HT1080 (cell line): ENCODE results near the gene KLHL9. TPM values are rescaled to one million over a fixed set of nuclear protein-coding genes. Genes with fewer than 3 reads are reported as not detected.
A peak's percentile ranks its signal among the peaks of the same experiment; 100 is the strongest.
"Not testable (repeated sequence)": the region's sequence is repeated elsewhere in the genome, so short reads cannot be mapped to it uniquely, and the experiment has no call there.

ENCODE experiments used
- DNase-seq: peaks from one replicate; pipeline ENCODE4 v3.0.0-alpha.2; 2015; ENCODE audit warnings: low read depth
- polyA plus RNA-seq, 2 experiments: library from polyadenylated mRNA; depleted of rRNA; stranded (reverse); fragments of >200 nt; gene quantifications; 2 replicates each; pipeline ENCODE4 v1.2.3, GENCODE V29; 2015
- total RNA-seq: library from RNA; depleted of rRNA; stranded (reverse); fragments of >200 nt; shearing (Covaris generic); gene quantifications from 2 replicates; pipeline ENCODE4 v1.2.3, GENCODE V29; 2014; rRNA removed

Gene KLHL9, protein sequence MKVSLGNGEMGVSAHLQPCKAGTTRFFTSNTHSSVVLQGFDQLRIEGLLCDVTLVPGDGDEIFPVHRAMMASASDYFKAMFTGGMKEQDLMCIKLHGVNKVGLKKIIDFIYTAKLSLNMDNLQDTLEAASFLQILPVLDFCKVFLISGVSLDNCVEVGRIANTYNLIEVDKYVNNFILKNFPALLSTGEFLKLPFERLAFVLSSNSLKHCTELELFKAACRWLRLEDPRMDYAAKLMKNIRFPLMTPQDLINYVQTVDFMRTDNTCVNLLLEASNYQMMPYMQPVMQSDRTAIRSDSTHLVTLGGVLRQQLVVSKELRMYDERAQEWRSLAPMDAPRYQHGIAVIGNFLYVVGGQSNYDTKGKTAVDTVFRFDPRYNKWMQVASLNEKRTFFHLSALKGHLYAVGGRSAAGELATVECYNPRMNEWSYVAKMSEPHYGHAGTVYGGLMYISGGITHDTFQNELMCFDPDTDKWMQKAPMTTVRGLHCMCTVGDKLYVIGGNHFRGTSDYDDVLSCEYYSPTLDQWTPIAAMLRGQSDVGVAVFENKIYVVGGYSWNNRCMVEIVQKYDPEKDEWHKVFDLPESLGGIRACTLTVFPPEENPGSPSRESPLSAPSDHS
- total RNA-seq: 21.6 and 25.0 TPM in 2 replicates
- 23.5 and 28.8 TPM in 2 replicates for polyA plus RNA-seq (2015; cell fraction: cytosol; rRNA removed)
- 44.0 and 48.9 TPM in 2 replicates for polyA plus RNA-seq (2015; cell fraction: nucleus; rRNA removed)

- DNase-seq: peak; percentile 80
Observed at GRCh38 chr9:21334701-21335632, at the start of gene KLHL9. TSS of gene KLHL9 (minus strand) at chr9:21335404. CDS start at chr9:21334859, 545 bp downstream.

- no peak for DNase-seq
Observed at GRCh38 chr9:21383627-21384026, 48.4 kb upstream of the KLHL9 start.

GRCh38 chr9:21381448-21382339 is 46.5 kb upstream of the KLHL9 start:
- DNase-seq: no peak

DNA sequence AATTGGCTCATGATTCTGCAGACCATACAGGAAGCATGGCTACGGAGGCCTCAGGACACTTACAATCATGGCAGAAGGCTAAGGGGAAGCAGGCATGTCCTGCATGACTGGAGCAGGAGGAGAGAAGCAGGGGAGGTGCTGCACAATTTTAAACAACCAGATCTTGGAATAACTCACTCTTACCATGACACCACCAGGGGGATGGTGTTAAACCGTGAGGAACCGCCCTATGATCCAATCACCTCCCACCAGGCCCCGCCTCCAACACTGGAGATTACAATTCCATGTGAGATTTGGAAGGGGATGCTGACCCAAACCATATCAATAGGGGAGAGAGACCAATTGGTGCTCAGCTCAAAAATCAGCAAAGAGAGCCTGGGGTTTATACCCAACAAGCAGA is 36.3 kb upstream of the KLHL9 start:
- not testable (repeated sequence) for DNase-seq

- DNase-seq: no peak
Observed at GRCh38 chr9:21367957-21368356, 32.8 kb upstream of the KLHL9 start, which contains the start of gene IFNA13. TSS of gene IFNA13 (minus strand) at chr9:21368057. CDS start at chr9:21368010, 47 bp downstream.

DNA sequence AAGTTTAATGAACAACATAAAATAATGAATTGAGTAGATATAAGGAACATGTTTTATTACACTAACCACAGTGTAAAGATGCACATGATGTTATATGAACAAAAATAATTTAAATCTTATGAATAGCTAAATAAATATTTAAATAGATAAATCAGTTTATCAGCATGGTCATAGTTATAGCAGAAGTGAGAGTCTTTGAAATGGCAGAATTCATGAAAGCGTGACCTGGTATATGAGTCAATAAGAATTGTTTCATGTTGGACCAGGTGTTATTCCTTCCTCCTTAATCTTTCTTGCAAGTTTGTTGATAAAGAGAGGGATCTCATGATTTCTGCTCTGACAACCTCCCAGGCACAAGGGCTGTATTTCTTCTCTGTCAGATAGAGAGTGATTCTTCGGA is 32.0 kb upstream of the KLHL9 start:
- not testable (repeated sequence) for DNase-seq

- no peak for DNase-seq
Observed at GRCh38 chr9:21362287-21362686, 27.1 kb upstream of the KLHL9 start.

DNA sequence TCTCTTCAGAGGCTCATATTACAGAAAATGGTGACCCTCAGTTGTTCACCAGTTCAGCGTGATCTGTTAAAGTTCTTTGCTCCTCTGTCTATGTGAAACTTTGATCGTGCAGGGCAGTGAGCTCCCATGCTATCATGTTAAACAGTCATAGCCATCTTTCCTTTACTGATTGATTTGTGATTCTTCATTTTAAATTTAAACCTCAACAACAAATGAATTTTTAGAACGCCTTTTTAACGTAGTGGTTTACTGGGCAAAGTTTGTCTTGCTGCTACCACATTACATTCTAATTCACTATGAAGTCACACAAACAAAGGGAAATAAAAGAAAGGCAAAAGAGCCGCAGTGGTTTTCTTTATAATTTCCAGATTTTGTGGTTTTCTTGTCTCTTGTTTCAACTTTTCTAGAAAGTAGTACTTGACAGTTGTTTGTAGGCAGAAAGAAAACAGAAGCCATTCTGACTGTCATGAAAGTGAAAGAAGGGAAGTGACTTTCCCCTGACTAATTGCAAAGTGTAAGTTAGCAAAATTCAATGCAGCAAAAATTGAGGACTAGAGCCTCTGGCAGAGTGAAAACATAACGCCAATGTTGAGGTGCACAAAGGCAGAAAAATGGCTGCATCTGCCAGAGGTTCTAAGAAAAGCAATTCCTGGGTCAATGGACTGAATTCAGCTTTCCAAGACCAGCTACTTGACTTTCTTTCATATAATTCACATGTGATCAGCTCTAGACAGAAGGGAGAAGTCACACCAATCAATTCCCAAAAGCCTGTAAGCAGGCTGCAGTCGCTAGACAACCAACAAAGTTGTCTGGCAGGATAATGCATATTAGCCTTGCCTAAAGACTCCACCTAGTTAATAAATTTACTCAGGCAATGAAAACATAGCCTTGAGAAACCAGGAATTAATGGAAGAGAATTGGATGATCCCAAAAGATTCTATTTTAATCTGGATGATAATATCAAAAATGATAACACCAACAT is 22.6 kb upstream of the KLHL9 start:
- DNase-seq: no peak

GRCh38 chr9:21350787-21351186 is 15.6 kb upstream of the KLHL9 start, which contains the start of gene IFNA6:
TSS of gene IFNA6 (minus strand) at chr9:21350887. CDS start at chr9:21350887, 0 bp downstream.
- DNase-seq: no peak

GRCh38 chr9:21348430-21348970 is 13.3 kb upstream of the KLHL9 start:
- no peak for DNase-seq

- DNase-seq: no peak
Observed at GRCh38 chr9:21340735-21341134, 5.5 kb upstream of the KLHL9 start.

DNA sequence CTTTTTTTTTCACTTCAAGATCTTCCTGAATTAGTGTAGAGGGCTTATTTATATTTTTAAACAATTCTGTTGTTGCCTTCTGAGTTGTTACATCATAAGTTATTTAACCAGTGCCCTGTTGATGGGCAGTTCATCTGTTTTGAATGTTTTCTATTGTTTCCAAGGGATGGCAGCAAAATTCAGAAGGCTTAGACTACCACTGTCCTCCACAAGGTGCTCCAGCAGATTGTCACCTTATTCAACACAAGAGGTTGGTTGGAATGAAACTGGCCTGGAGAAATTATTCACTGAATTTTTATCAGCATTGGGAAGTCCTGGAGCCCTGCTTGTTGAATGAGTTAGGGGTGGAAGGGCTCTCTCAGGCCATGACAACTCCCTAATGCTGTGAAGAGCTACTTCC is 1.3 kb upstream of the KLHL9 start:
- DNase-seq: no peak

DNA sequence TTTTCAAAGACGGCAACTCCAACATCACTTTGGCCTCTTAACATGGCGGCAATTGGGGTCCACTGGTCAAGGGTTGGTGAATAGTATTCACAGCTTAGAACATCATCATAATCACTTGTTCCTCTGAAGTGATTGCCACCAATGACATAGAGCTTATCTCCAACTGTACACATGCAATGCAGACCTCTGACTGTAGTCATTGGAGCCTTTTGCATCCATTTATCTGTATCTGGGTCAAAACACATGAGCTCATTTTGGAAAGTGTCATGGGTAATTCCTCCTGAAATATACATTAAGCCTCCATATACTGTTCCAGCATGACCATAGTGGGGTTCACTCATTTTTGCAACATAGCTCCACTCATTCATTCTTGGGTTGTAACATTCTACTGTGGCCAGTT is 2.0 kb downstream of the KLHL9 start:
- no peak for DNase-seq

- DNase-seq: no peak
Observed at GRCh38 chr9:21331676-21332402, 3.4 kb downstream of the KLHL9 start.

DNA sequence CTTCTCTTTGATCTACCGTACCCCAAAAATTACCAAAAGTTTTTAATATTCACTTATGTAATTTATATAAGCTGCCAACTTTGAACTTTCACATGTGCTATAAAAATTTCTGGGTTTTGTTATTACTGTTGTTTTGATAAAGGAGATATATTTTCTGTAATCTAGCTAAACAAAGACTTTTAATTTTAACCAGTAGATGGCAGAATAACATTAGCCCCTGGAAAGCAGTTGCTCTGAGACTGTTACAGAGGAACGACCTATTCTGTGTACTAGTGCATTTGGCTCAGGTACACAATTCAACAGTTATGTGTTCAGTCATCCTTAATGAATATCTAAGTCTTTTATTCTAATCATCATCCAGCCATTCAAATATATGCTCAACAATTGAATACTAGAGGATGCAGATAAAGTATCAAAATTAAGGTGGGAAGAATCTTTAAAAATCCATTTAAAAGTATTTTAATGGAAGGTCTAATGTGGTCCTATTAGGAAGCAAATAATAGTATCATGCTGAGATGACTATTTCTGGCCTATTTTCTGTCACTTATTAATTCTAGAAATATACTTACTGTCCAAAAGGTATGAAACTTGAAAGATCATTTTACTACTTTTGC is 8.6 kb downstream of the KLHL9 start:
- DNase-seq: peak; percentile 24

GRCh38 chr9:21324047-21324446 is 11.2 kb downstream of the KLHL9 start:
- DNase-seq: no peak

DNA sequence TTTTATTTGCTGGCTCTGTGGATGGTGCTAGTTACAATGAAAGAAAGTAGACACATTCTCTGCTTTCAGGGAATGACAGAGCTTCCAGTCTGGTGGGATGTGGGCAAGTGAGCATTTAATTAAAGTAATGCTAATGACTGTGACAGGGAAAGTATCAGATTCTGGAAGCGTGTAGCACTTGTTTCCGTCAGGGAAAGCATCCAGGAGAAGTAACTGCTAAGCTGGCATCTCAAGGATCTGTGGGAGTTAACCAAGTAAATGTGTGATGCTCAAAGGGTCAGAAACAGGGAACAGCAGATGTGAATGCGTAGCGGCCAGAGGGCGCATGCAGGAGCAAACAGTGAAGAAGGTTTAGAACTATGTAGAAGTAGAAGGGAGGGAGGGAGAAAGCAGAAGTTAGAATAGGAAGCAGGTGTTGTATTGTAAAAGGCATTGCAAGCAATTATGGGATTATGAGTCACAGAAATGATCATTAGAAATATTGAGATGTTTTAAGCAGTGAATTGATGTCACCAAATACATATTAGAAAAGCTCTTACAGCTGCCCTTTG is 12.2 kb downstream of the KLHL9 start:
- DNase-seq: no peak
